GM18517 (cell line): ENCODE measurements around the gene USP12.
"Not testable (repeated sequence)": the region's sequence is repeated elsewhere in the genome, so short reads cannot be mapped to it uniquely, and the experiment has no call there.

ENCODE experiments used
- ATAC-seq: cut with Tn5 transposase; IDR thresholded peaks from one replicate; pipeline ENCODE4 v1.9.1; 2021; ENCODE audit warnings: mild to moderate bottlenecking, moderate library complexity; ENCODE audit not compliant: unreplicated experiment

USP12 gene

GRCh38 chr13:27171244-27171826, at the start of gene USP12:
Gene USP12 (minus strand): TSS chr13:27171811. CDS start chr13:27171639, 172 bp downstream.
- ATAC-seq = peak; percentile 13

DNA sequence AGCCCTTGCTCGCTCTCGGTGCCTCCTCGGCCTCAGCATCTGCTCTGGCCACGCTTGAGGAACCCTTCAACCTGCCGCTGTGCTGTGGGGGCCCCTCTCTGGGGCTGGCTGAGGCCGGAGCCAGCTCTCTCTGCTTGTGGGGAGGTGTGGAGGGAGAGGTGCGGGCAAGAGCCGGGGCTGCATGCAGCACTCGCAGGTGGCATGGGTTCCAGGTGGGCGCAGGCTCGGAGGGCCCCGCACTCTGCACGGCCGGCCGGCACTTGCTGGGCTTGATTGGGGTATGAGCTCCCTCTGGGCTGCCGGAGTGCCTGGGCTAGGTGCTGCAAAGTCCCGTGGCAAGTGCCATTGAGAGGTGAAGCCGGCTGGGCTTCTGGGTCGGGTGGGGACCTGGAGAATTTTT, 48.0 kb upstream of the USP12 start:
- no peak for ATAC-seq

GRCh38 chr13:27218861-27219260, 47.2 kb upstream of the USP12 start:
- not testable (repeated sequence) for ATAC-seq

- ATAC-seq = not testable (repeated sequence)
Observed at GRCh38 chr13:27217791-27218190, 46.2 kb upstream of the USP12 start.

- not testable (repeated sequence) for ATAC-seq
Observed at GRCh38 chr13:27213386-27213785, 41.8 kb upstream of the USP12 start.

GRCh38 chr13:27211771-27212364, 40.3 kb upstream of the USP12 start:
- no peak for ATAC-seq

- ATAC-seq = no peak
Observed at GRCh38 chr13:27211271-27211670, 39.7 kb upstream of the USP12 start.

- no peak for ATAC-seq
Observed at GRCh38 chr13:27208514-27208913, 36.9 kb upstream of the USP12 start.

GRCh38 chr13:27203854-27204253, 32.2 kb upstream of the USP12 start:
- no peak for ATAC-seq

DNA sequence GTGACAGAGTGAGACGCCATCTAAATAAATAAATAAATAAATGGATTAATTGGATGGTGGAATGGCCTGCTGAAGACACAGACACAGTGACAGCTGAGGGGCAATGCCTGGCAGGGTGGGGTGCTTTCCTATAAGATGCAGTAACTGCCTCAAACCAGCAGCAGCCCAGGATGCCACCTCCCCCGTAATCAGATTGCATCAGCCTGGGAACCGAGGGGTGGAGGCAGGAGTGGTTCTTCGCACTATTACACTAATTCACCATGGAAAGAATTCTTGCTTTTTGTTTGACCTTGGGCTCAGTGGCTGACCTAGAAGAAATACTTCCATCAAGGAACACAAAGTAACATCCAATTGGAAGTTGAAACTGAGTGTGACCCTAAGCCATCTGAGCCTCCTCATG, 31.6 kb upstream of the USP12 start:
- ATAC-seq = no peak

GRCh38 chr13:27201661-27202060, 30.1 kb upstream of the USP12 start:
- ATAC-seq = no peak

- ATAC-seq = no peak
Observed at GRCh38 chr13:27200413-27201070, 28.9 kb upstream of the USP12 start.

GRCh38 chr13:27199696-27200095, 28.1 kb upstream of the USP12 start:
- no peak for ATAC-seq

GRCh38 chr13:27199211-27199610, 27.6 kb upstream of the USP12 start:
- ATAC-seq = no peak

GRCh38 chr13:27194895-27195764, 23.5 kb upstream of the USP12 start:
- no peak for ATAC-seq

- ATAC-seq = no peak
Observed at GRCh38 chr13:27194209-27194608, 22.6 kb upstream of the USP12 start.

DNA sequence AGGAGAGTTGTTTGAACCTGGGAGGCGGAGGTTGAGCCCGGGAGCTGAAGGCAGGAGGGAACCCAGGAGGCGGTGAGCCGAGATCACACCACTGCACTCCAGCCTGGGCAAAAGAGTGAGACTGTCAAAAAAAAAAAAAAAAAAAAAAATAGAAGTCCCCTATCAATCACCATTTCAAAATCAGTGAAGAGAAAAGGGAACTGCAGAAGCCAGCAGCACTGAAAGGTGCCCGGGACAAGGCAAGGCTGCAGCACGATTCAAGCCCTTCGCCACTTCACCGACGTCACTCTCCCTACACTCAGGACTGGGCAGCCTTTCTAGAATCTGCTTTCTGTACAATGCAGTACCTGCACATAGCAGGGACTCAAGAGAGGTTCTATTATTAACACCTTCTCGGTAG, 21.9 kb upstream of the USP12 start:
- no peak for ATAC-seq

DNA sequence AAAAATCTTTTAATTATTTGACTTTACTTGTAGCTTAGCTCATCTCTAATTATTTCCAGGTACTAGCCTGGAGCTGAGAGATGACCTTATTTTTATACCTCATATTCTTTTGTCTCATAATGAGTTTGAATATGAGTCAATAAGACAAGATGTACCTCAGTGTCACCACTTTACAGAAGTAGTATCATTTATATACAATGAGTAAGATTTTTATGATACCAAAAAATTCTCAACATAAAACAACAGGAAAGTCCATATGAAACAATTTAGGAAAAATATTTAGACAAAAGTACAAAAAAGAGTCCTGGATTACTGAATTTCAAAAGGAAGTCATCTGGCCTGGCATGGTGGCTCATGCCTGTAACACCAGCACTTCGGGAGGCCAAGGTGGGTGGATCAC, 21.4 kb upstream of the USP12 start:
- no peak for ATAC-seq

DNA sequence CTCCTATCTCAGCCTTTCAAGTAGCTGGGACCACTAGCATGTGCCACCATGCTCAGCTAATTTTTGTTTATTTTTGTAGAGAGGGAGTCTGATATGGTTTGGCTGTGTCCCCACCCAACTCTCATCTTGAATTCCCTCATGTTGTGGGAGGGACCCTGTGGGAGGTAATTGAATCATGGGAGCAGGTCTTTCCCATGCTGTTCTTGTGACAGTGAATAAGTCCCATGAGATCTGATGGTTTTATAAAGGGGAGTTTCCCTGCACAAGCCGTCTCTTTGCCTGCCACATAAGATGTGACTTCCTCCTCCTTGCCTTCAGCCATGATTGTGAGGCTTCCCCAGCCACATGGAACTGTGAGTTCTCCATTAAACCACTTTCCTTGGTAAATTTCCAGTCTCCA, 20.8 kb upstream of the USP12 start:
- not testable (repeated sequence) for ATAC-seq

GRCh38 chr13:27189192-27189591, 17.6 kb upstream of the USP12 start:
- no peak for ATAC-seq

DNA sequence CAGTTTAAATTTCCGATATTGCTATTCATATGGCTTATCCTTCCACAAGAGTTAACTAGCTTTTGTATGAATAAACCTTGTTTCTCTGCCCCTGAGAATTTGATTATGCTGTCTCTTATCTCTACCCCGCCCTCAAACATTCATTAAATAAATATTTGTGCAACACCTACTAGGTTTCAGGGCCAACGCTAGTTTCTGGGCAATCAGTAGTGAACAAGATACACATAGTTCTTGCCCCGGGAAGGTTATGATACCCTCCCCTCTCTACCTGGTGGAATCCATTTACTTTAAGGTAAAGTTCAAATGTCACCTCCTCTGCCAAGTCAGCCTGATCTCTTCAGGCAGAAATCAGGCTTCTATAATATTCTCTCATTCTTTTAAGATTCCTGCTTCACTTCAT, 16.6 kb upstream of the USP12 start:
- no peak for ATAC-seq
